ENCODE data around the gene CGREF1.

GRCh38 chr2:27145682-27146081 is 26.8 kb upstream of the CGREF1 start:
- TF ChIP-seq EZH2phosphoT487 (IDR thresholded peaks at IDR 0.05; ENCODE audit: borderline replicate concordance, low read length) = no peak
- TF ChIP-seq CTCF (IDR thresholded peaks at IDR 0.05; ENCODE audit: low read depth, low read length, poor library complexity, severe bottlenecking) = no peak
